GOT3 (cell line): ENCODE data around the gene SPSB4.
"Not testable (repeated sequence)": the region's sequence is repeated elsewhere in the genome, so short reads cannot be mapped to it uniquely, and the experiment has no call there.

Source experiments
- DNase-seq: peaks from one replicate; lab custom pipeline; 2025; ENCODE audit warnings: mixed read lengths; lab: John Stamatoyannopoulos, UW

Gene SPSB4

GRCh38 chr3:141115789-141116541, 64.8 kb downstream of the SPSB4 start:
- DNase-seq, result no peak

GRCh38 chr3:141116721-141117120, 65.6 kb downstream of the SPSB4 start:
- DNase-seq, result no peak

GRCh38 chr3:141117982-141118381, 66.8 kb downstream of the SPSB4 start:
- not testable (repeated sequence) for DNase-seq

- DNase-seq, result no peak
These were observed 71.4 kb downstream of the SPSB4 start for GRCh38 chr3:141122455-141123030.

GRCh38 chr3:141123677-141124410, 72.7 kb downstream of the SPSB4 start:
- no peak for DNase-seq

- no peak for DNase-seq
These were observed 73.6 kb downstream of the SPSB4 start for GRCh38 chr3:141124715-141125114.

GRCh38 chr3:141125351-141125750, 74.2 kb downstream of the SPSB4 start:
- DNase-seq, result no peak

- DNase-seq, result no peak
These were observed 75.7 kb downstream of the SPSB4 start for GRCh38 chr3:141126661-141127343.

- DNase-seq, result no peak
These were observed 76.4 kb downstream of the SPSB4 start for GRCh38 chr3:141127344-141128125.

GRCh38 chr3:141128126-141128777, 77.1 kb downstream of the SPSB4 start:
- DNase-seq, result no peak

- no peak for DNase-seq
These were observed 77.9 kb downstream of the SPSB4 start for GRCh38 chr3:141129049-141129448.

GRCh38 chr3:141129541-141130011, 78.4 kb downstream of the SPSB4 start:
- DNase-seq, result no peak

- DNase-seq, result no peak
These were observed 92.4 kb downstream of the SPSB4 start for GRCh38 chr3:141143517-141143916.

- DNase-seq, result no peak
These were observed 95.9 kb downstream of the SPSB4 start for GRCh38 chr3:141146979-141147470.

- DNase-seq, result no peak
These were observed 96.5 kb downstream of the SPSB4 start for GRCh38 chr3:141147657-141148056.

GRCh38 chr3:141148169-141148568, 97.0 kb downstream of the SPSB4 start:
- DNase-seq, result no peak

GRCh38 chr3:141148770-141149169, 97.6 kb downstream of the SPSB4 start:
- no peak for DNase-seq

GRCh38 chr3:141150081-141150830, 99.1 kb downstream of the SPSB4 start:
- no peak for DNase-seq

- no peak for DNase-seq
These were observed 99.8 kb downstream of the SPSB4 start for GRCh38 chr3:141150931-141151330.

- DNase-seq, result no peak
These were observed 100.3 kb downstream of the SPSB4 start for GRCh38 chr3:141151439-141151838.
